OCI-LY1 (cell line): ENCODE results near the gene MROH7.

Experiments
- H2AFZ ChIP-seq: fragments of 200-600 bp; sonication (generic), shearing (Covaris generic); 2 replicates; pipeline ENCODE4 v1.6.0; 2014; ENCODE audit warnings: antibody characterized with exemption, mild to moderate bottlenecking, low read length
- H3F3A ChIP-seq: fragments of 200-600 bp; sonication (generic), shearing (Covaris generic); 2 replicates; pipeline ENCODE4 v1.6.0; 2014; ENCODE audit warnings: mild to moderate bottlenecking, antibody characterized with exemption, low read length, moderate library complexity; ENCODE audit not compliant: insufficient read depth
- H3K27ac ChIP-seq: fragments of 200-600 bp; sonication (generic); 2 replicates; pipeline ENCODE4 v1.5.1; 2014; ENCODE audit warnings: low read length, mixed run types, mild to moderate bottlenecking, low read depth; ENCODE audit not compliant: poor library complexity, severe bottlenecking
- H3K27me3 ChIP-seq: fragments of 200-600 bp; sonication (generic); 2 replicates; pipeline ENCODE4 v1.6.0; 2014; ENCODE audit warnings: antibody characterized with exemption, mild to moderate bottlenecking, low read length, moderate library complexity; ENCODE audit not compliant: insufficient read depth
- H3K36me3 ChIP-seq: fragments of 200-600 bp; sonication (generic); 2 replicates; pipeline ENCODE4 v1.6.1; 2014; ENCODE audit warnings: mild to moderate bottlenecking, antibody characterized with exemption, low read length, moderate library complexity, mixed read lengths; ENCODE audit not compliant: insufficient read depth
- H3K4me1 ChIP-seq: fragments of 200-600 bp; sonication (generic); 2 replicates; pipeline ENCODE4 v1.5.1; 2014; ENCODE audit warnings: mild to moderate bottlenecking, low read length, moderate library complexity; ENCODE audit not compliant: insufficient read depth, severe bottlenecking
- H3K4me2 ChIP-seq: fragments of 200-600 bp; sonication (generic), shearing (Covaris generic); 2 replicates; pipeline ENCODE4 v1.6.1; 2014; ENCODE audit warnings: low read length
- H3K4me3 ChIP-seq: fragments of 200-600 bp; sonication (generic); 2 replicates; pipeline ENCODE4 v1.5.1; 2014; ENCODE audit warnings: low read length, low read depth, mild to moderate bottlenecking, mixed read lengths; ENCODE audit not compliant: poor library complexity, severe bottlenecking
- H3K79me2 ChIP-seq: fragments of 200-600 bp; shearing (Covaris generic); 2 replicates; pipeline ENCODE4 v1.6.1; 2016; ENCODE audit warnings: mixed run types, low read length, mixed read lengths; ENCODE audit not compliant: insufficient read depth
- H3K9ac ChIP-seq: fragments of 200-600 bp; sonication (generic), shearing (Covaris generic); 2 replicates; pipeline ENCODE4 v1.6.1; 2014; ENCODE audit warnings: mild to moderate bottlenecking, low read length, mixed read lengths
- H3K9me2 ChIP-seq: fragments of 200-600 bp; sonication (generic), shearing (Covaris generic); 2 replicates; pipeline ENCODE4 v1.6.1; 2014; ENCODE audit warnings: low read depth, mild to moderate bottlenecking, low read length, mixed read lengths
- H3K9me3 ChIP-seq: fragments of 200-600 bp; shearing (Covaris generic); 2 replicates; pipeline ENCODE4 v1.6.1; 2014; ENCODE audit warnings: low read length, mixed read lengths
- H4K20me1 ChIP-seq: fragments of 200-600 bp; sonication (generic), shearing (Covaris generic); 2 replicates; pipeline ENCODE4 v1.6.0; 2016; ENCODE audit warnings: mild to moderate bottlenecking, low read length; ENCODE audit not compliant: insufficient read depth
- EZH2 ChIP-seq: fragments of 200-600 bp; sonication (generic), shearing (Covaris generic); IDR thresholded peaks from 2 replicates; pipeline ENCODE4 v1.8.0; 2017; ENCODE audit warnings: borderline replicate concordance, mixed run types, mild to moderate bottlenecking, antibody characterized with exemption, low read length, moderate library complexity, mixed read lengths
- TF ChIP-seq, protein P1 (sequence below): fragments of 200-600 bp; sonication (generic), shearing (Covaris generic); IDR thresholded peaks from 2 replicates; pipeline ENCODE4 v1.5.1; 2017; ENCODE audit warnings: mild to moderate bottlenecking, antibody characterized with exemption, low read length, moderate library complexity, mixed read lengths

Gene MROH7

DNA sequence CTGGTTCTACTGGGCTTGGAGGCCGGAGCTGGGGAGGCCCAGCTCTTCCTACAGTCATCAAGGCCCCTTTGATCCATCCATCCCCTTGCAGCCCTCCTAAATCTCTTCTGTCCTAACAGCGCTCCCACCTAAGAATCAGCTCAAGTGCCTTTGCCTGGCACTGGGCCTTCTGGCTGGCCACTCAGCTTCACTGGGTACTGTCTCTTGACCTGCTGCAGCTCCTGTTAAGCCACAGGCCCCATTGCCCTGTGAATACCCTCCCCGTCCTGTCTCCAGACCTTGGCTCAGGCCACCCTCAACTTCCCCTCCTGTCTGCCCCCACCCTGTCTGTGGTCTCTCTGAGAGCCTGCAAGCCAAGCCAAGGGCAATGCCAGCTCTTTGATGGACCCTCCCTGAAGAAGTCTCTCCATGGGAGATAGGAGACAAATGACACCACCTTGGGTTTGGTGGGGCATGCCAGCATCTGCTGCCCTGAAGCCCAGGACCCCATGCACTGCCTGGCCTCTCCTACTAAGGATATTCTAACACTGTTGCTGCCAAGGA lies 45.6 kb upstream of the MROH7 start:
- TF ChIP-seq, protein P1, sequence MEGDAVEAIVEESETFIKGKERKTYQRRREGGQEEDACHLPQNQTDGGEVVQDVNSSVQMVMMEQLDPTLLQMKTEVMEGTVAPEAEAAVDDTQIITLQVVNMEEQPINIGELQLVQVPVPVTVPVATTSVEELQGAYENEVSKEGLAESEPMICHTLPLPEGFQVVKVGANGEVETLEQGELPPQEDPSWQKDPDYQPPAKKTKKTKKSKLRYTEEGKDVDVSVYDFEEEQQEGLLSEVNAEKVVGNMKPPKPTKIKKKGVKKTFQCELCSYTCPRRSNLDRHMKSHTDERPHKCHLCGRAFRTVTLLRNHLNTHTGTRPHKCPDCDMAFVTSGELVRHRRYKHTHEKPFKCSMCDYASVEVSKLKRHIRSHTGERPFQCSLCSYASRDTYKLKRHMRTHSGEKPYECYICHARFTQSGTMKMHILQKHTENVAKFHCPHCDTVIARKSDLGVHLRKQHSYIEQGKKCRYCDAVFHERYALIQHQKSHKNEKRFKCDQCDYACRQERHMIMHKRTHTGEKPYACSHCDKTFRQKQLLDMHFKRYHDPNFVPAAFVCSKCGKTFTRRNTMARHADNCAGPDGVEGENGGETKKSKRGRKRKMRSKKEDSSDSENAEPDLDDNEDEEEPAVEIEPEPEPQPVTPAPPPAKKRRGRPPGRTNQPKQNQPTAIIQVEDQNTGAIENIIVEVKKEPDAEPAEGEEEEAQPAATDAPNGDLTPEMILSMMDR = no peak
- TF ChIP-seq EZH2 = no peak
- H3K9me2 ChIP-seq = no peaks in the 10 kb centered on the region

GRCh38 chr1:54596756-54597155 lies 44.8 kb upstream of the MROH7 start:
- H3K9me3 ChIP-seq = no peaks in the 10 kb centered on the region
- H3K4me2 ChIP-seq = no peak overlapping the region
- H3K36me3 ChIP-seq = no peaks in the 10 kb centered on the region
- H3K9me2 ChIP-seq = no peaks in the 10 kb centered on the region
- no peaks in the 10 kb centered on the region for H3K27me3 ChIP-seq
- H4K20me1 ChIP-seq = no peaks in the 10 kb centered on the region
- H2AFZ ChIP-seq = no peak overlapping the region
- H3K4me3 ChIP-seq = no peak overlapping the region
- no peaks in the 10 kb centered on the region for H3F3A ChIP-seq
- no peak for TF ChIP-seq EZH2
- TF ChIP-seq, protein P1 = no peak
- no peaks in the 10 kb centered on the region for H3K4me1 ChIP-seq
- H3K27ac ChIP-seq = no peak overlapping the region
- H3K9ac ChIP-seq = no peak overlapping the region
- no peaks in the 10 kb centered on the region for H3K79me2 ChIP-seq

More for the DNA sequence above, 45.6 kb upstream of the MROH7 start:
- no peaks in the 10 kb centered on the region for H4K20me1 ChIP-seq
- H3K9ac ChIP-seq = no peak overlapping the region
- no peak overlapping the region for H2AFZ ChIP-seq
- no peaks in the 10 kb centered on the region for H3K36me3 ChIP-seq
- H3K4me2 ChIP-seq = no peak overlapping the region
- H3K79me2 ChIP-seq = no peaks in the 10 kb centered on the region
- no peaks in the 10 kb centered on the region for H3K27me3 ChIP-seq
- no peaks in the 10 kb centered on the region for H3K4me1 ChIP-seq
- no peak overlapping the region for H3K4me3 ChIP-seq
- no peaks in the 10 kb centered on the region for H3K9me3 ChIP-seq
- H3F3A ChIP-seq = no peaks in the 10 kb centered on the region
- no peak overlapping the region for H3K27ac ChIP-seq

DNA sequence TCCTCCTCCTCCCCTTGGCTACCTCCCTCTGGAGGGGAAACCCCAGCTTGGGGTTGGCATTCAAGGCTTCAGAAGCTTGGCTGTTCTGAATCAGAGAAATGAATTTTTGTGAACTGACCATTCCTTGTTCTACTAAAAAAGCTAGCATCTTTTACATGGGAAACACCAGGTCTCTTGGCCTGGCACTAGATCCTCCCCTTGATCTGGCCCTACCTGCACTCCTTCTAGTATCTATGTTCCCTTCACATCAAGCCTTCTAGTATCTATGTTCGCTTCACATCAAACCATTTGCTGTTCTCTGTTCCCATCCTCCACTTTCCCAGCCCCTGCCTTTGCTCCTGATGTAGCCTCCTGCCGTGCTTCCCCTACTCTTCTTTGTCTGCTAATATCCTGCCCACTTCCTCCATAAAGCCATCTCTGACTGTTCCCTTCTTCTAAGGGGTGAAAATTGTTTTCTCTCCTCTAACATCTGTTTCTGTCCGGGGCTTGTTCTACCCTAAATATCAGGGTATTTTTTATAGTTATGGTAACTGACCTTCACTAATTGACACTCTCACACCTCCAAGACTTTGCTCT lies 44.0 kb upstream of the MROH7 start:
- TF ChIP-seq EZH2 = no peak
- Histone ChIP-seq H2AFZ (no peak overlapping the region), H3K27ac (no peak overlapping the region), H3F3A (no peaks in the 10 kb centered on the region), H3K27me3 (0 out of 2 replicates have a peak, but pooled peaks cover 3% of the 10 kb centered on the region), H3K9me2 (no peaks in the 10 kb centered on the region), H3K79me2 (no peaks in the 10 kb centered on the region), H3K4me2 (no peak overlapping the region), H3K4me3 (no peak overlapping the region), H3K4me1 (no peaks in the 10 kb centered on the region), H3K9me3 (no peaks in the 10 kb centered on the region), H3K9ac (no peak overlapping the region), H4K20me1 (no peaks in the 10 kb centered on the region), H3K36me3 (no peaks in the 10 kb centered on the region)

GRCh38 chr1:54599211-54599823 lies 42.3 kb upstream of the MROH7 start:
- no peak overlapping the region for H2AFZ ChIP-seq
- no peaks in the 10 kb centered on the region for H3K9me3 ChIP-seq
- H4K20me1 ChIP-seq = no peaks in the 10 kb centered on the region
- 0 out of 2 replicates have a peak, but pooled peaks cover 3% of the 10 kb centered on the region for H3K27me3 ChIP-seq
- H3K4me3 ChIP-seq = no peak overlapping the region
- no peak overlapping the region for H3K9ac ChIP-seq
- no peaks in the 10 kb centered on the region for H3K9me2 ChIP-seq
- no peak overlapping the region for H3K27ac ChIP-seq
- no peak overlapping the region for H3K4me2 ChIP-seq
- no peaks in the 10 kb centered on the region for H3F3A ChIP-seq
- no peaks in the 10 kb centered on the region for H3K79me2 ChIP-seq
- TF ChIP-seq, protein P1 = no peak
- TF ChIP-seq EZH2 = no peak
- H3K4me1 ChIP-seq = no peaks in the 10 kb centered on the region
- H3K36me3 ChIP-seq = no peaks in the 10 kb centered on the region
